ACC112 (cell line): ENCODE results near the gene MR1.

ENCODE experiments used
- H2AFZ ChIP-seq: fragments of 200-600 bp; sonication (generic); one replicate; pipeline ENCODE4 v1.6.0; 2017; ENCODE audit warnings: antibody characterized with exemption, low read length; ENCODE audit not compliant: unreplicated experiment
- H3K27ac ChIP-seq: fragments of 200-600 bp; sonication (generic); 2 replicates; pipeline ENCODE4 v1.5.1; 2014; ENCODE audit warnings: low read depth, mild to moderate bottlenecking, antibody characterized with exemption, low read length, moderate library complexity
- H3K27me3 ChIP-seq: fragments of 200-600 bp; sonication (generic); 2 replicates; pipeline ENCODE4 v1.6.1; 2014; ENCODE audit warnings: mild to moderate bottlenecking, antibody characterized with exemption, low read length, moderate library complexity, mixed read lengths; ENCODE audit not compliant: insufficient read depth
- H3K36me3 ChIP-seq: fragments of 200-600 bp; sonication (generic); 2 replicates; pipeline ENCODE4 v1.6.1; 2016; ENCODE audit warnings: mild to moderate bottlenecking, antibody characterized with exemption, low read length, moderate library complexity, mixed read lengths; ENCODE audit not compliant: insufficient read depth
- H3K4me1 ChIP-seq: fragments of 200-600 bp; sonication (generic); one replicate; pipeline ENCODE4 v1.6.1; 2016; ENCODE audit warnings: low read length, mixed read lengths; ENCODE audit not compliant: insufficient read depth, unreplicated experiment, control insufficient read depth
- H3K4me3 ChIP-seq: fragments of 200-600 bp; sonication (generic); 2 replicates; pipeline ENCODE4 v1.5.1; 2014; ENCODE audit warnings: mild to moderate bottlenecking, low read depth, low read length
- H3K79me2 ChIP-seq: fragments of 200-600 bp; sonication (generic); one replicate; pipeline ENCODE4 v1.6.0; 2016; ENCODE audit warnings: low read length; ENCODE audit not compliant: control insufficient read depth, unreplicated experiment, insufficient read depth

MR1 gene

DNA sequence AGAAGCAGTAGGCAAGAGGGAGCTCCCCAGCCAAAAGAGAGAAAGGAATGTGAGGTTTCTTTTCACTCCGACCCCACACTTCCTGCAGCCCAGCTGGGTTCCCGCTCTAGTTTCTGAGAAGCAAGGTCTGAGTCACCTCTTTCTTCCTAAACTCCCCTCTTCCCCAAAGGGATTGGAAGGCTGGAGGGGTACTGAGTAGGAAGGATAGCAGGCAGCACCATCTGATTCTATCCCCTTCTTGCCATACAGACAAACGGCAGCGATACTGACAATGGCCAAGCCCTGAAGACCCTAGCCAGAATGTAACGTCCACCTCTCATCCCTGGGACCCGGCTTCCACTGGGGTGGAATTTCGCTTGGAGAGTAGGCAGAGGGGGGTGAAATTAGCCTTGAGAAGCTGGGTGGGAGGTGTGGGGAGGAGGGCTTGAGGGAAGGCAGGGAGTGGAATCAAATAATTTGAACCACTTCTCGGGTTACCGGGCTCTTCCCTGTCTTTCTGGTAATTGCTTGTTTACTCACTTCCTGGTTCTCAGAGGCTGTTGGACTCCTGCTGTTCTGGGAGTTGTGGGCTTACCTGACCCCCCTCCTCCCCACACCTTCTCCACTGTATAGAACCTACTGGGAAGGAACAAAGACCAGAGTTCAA is 67.9 kb downstream of the MR1 start:
- H3K79me2 ChIP-seq = peaks cover 17% of the 10 kb centered on the region
- peaks cover 74% of the 10 kb centered on the region for H3K4me1 ChIP-seq
- H3K4me3 ChIP-seq = peak overlapping the region; percentile 48
- H3K27me3 ChIP-seq = no peaks in the 10 kb centered on the region
- H2AFZ ChIP-seq = no peak overlapping the region
- no peaks in the 10 kb centered on the region for H3K36me3 ChIP-seq
- peak overlapping the region; percentile 84 for H3K27ac ChIP-seq

DNA sequence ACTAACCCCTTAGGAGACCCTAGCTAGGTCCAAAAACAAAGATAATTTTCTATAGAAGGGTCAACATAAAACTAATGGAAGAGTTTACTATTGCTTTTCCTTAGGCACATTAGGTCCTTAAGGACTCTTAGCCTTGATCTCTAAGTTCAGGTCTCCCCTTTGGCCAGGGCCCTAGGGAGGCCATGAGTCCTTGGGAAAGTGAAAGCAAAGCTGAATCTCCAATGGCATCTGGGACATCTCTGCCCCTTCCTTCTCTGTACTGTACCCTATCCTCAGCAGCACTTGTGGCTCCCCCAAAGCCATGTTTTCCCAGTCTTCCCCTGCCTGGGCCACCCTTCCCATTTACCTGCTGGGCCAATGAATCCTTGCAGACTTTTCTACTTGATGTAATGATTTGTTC is 69.1 kb downstream of the MR1 start:
- H3K27me3 ChIP-seq = no peaks in the 10 kb centered on the region
- no peak overlapping the region for H2AFZ ChIP-seq
- H3K4me3 ChIP-seq = peak overlapping the region; percentile 84
- peaks cover 70% of the 10 kb centered on the region for H3K4me1 ChIP-seq
- peak overlapping the region; percentile 84 for H3K27ac ChIP-seq
- H3K36me3 ChIP-seq = no peaks in the 10 kb centered on the region
- H3K79me2 ChIP-seq = peaks cover 17% of the 10 kb centered on the region

- Histone ChIP-seq H3K4me3 (peak overlapping the region; percentile 84), H3K27me3 (no peaks in the 10 kb centered on the region), H3K4me1 (peaks cover 72% of the 10 kb centered on the region), H3K79me2 (peaks cover 17% of the 10 kb centered on the region), H2AFZ (no peak overlapping the region), H3K36me3 (no peaks in the 10 kb centered on the region), H3K27ac (peak overlapping the region; percentile 84)
These were observed 69.6 kb downstream of the MR1 start for GRCh38 chr1:181103399-181103798.

DNA sequence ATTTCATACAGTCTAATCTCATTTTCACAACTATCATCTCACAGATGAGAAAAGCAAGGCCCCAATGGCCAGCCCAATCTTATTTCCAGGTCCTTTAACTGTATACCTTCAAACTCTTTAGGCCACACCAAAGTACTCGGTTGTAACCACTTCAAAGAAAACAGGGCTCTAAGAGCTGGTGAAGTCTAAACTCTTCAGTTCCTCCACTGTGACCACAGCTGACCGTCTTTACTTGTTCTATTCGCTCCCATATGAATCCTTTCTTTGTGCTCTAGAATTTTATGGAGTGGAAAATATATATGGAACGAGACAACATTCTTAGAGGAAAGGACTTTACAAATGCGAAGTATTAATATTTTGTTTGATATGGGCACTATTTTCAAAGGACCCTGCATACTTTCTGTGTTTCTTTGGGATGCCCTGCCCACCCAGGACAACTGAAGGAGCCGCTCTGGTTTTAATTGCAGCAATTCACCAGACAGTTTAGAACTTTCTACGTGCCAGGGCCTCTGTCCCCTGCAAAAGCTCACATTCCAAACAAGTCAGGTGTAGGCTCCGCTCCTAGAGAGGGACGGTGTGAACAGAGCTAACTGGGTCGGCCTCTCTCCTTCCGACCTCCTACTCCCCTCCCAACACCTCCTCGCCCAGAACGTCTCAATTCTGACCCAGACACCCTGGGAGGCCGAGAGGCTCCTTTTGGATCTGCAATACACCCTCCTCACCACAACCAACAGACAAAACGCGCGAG is 70.4 kb downstream of the MR1 start:
- no peaks in the 10 kb centered on the region for H3K27me3 ChIP-seq
- H3K4me1 ChIP-seq = peaks cover 73% of the 10 kb centered on the region
- H3K79me2 ChIP-seq = peaks cover 17% of the 10 kb centered on the region
- peak overlapping the region; percentile 53 for H2AFZ ChIP-seq
- peak overlapping the region; percentile 84 for H3K4me3 ChIP-seq
- no peaks in the 10 kb centered on the region for H3K36me3 ChIP-seq
- peak overlapping the region; percentile 71 for H3K27ac ChIP-seq

GRCh38 chr1:181104790-181105133 is 71.0 kb downstream of the MR1 start:
- H3K79me2 ChIP-seq = peaks cover 17% of the 10 kb centered on the region
- H3K4me3 ChIP-seq = peak overlapping the region; percentile 84
- peak overlapping the region; percentile 53 for H2AFZ ChIP-seq
- H3K27me3 ChIP-seq = no peaks in the 10 kb centered on the region
- H3K36me3 ChIP-seq = no peaks in the 10 kb centered on the region
- H3K4me1 ChIP-seq = peaks cover 72% of the 10 kb centered on the region
- H3K27ac ChIP-seq = peak overlapping the region; percentile 71

DNA sequence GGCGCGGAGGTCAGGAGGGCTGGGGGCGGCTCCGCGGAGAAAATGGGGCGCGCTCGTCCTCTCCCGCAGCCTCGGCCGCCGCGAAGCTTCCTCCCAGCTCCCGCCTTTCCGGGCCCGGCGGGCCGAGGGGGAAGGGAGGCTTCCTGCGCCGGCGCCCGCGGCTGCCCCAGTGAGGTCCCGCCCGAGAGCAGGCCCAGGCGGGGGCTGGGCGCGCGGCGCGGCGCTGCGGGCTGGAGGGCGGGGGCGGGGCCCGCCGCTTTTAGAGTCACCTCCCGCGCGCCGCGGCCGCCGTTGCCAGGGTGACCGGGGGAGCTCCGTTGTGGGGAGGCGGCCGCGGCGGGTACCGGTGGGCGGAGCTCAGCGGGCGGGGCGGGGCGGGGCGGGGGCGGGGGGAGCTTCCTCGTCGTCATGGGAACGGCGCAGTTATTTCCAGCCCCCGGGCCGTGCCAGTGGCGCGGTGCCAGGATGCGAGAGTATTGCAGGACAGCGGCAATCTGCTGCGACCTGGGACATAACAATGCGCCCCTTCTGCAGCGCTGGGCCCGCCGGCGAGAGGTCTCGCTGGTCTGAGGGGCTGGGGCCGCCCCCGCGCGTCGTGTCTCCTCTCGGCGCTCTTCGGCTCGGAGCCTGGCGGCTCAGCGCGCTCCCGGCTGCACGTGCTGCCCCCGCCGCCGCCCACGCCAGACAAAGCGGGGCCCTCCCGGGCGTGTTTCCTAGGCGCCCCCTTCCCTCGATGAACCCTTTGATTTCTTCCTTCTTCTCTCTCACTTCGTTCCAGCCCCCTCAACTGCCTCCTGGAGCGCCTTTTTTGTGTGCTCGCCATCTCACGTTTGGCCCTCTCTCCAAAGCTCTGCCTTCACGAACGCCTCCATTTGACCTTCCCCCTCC is 71.6 kb downstream of the MR1 start:
- Histone ChIP-seq H3K79me2 (peaks cover 17% of the 10 kb centered on the region), H3K36me3 (no peaks in the 10 kb centered on the region), H3K4me1 (peaks cover 66% of the 10 kb centered on the region), H2AFZ (peak overlapping the region; percentile 70), H3K27ac (peak overlapping the region; percentile 71), H3K4me3 (peak overlapping the region; percentile 84), H3K27me3 (no peaks in the 10 kb centered on the region)

- Histone ChIP-seq H3K27me3 (no peaks in the 10 kb centered on the region), H2AFZ (peak overlapping the region; percentile 70), H3K79me2 (peaks cover 17% of the 10 kb centered on the region), H3K4me1 (peaks cover 60% of the 10 kb centered on the region), H3K27ac (no peak overlapping the region), H3K4me3 (peak overlapping the region; percentile 78), H3K36me3 (no peaks in the 10 kb centered on the region)
These were observed 72.2 kb downstream of the MR1 start for GRCh38 chr1:181106022-181106312.

DNA sequence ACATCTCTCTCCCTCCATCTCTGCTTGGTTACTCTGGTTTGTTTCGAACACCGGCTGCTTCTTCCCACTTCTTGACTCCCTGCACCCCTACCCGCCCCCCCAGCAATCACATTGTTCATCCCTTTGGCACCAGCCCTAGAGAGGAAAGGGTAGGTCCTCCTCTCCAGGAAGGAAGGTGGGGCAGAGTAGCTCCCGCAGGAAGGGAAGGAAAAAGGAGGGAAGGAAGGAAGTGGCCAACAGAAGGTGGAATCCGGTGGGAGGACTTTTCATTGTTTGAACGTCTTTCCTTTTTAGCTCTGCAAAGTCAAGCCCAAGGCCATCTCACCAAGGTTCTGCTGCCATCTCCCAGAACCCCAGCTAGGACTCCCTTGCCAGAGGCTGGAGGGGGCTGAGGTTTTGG is 72.7 kb downstream of the MR1 start:
- no peaks in the 10 kb centered on the region for H3K27me3 ChIP-seq
- H2AFZ ChIP-seq = no peak overlapping the region
- H3K36me3 ChIP-seq = no peaks in the 10 kb centered on the region
- peaks cover 60% of the 10 kb centered on the region for H3K4me1 ChIP-seq
- no peak overlapping the region for H3K27ac ChIP-seq
- H3K4me3 ChIP-seq = no peak overlapping the region
- peaks cover 17% of the 10 kb centered on the region for H3K79me2 ChIP-seq

DNA sequence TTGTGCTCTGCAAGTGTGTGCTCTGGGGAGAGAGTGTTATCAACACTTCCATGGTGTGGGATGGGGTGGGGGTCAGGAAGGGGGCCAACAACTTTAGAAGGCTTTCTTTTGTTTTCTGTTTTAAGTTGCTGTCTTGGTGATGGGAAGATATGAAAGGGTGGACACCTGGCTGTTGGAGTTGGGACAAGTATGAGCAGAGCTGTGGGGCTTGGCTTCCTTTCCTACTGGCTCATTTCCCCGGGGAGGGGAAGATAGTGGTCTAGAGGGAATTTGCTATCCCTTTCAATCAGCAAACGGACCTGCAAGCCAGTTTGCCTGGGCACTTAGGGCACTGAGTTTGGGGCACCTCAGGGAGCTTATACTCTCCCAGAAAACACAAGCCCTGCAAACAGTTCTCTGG is 73.9 kb downstream of the MR1 start:
- no peak overlapping the region for H3K27ac ChIP-seq
- H3K36me3 ChIP-seq = no peaks in the 10 kb centered on the region
- no peak overlapping the region for H3K4me3 ChIP-seq
- no peak overlapping the region for H2AFZ ChIP-seq
- no peaks in the 10 kb centered on the region for H3K27me3 ChIP-seq
- peaks cover 17% of the 10 kb centered on the region for H3K79me2 ChIP-seq
- H3K4me1 ChIP-seq = peaks cover 58% of the 10 kb centered on the region

GRCh38 chr1:181108304-181108867 is 74.6 kb downstream of the MR1 start:
- H3K79me2 ChIP-seq = peaks cover 13% of the 10 kb centered on the region
- H2AFZ ChIP-seq = no peak overlapping the region
- H3K4me1 ChIP-seq = peaks cover 58% of the 10 kb centered on the region
- no peak overlapping the region for H3K27ac ChIP-seq
- no peaks in the 10 kb centered on the region for H3K27me3 ChIP-seq
- no peaks in the 10 kb centered on the region for H3K36me3 ChIP-seq
- no peak overlapping the region for H3K4me3 ChIP-seq
